Activated T-cell treated with anti-CD3 and anti-CD28 coated beads for 4 hours (primary cell): ENCODE results near the gene NID1.
"Not testable (repeated sequence)": the region's sequence is repeated elsewhere in the genome, so short reads cannot be mapped to it uniquely, and the experiment has no call there.

Experiments used
- DNase-seq: peaks from one replicate; pipeline ENCODE4 v3.0.0-alpha.2; 2020

NID1 gene

DNA sequence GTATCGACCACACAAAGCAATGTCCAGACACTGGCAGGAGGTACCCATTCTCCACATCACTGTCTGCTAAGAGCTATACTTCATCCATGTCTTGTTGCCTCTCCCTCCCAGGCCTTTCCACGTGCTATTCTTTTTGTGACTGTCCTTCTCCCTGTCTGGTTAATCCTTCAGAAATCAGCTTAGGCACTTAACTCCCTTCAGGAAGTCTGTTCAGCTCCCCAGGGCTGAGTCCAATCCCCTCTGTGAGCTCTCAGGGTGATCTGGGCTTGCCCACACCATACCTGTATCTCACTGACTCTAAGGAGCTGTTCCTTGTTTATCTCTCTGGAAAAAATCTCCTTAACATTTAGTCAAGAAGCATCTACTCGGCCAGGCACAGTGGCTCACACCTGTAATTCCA, 69.4 kb downstream of the NID1 start:
- DNase-seq, result no peak

DNA sequence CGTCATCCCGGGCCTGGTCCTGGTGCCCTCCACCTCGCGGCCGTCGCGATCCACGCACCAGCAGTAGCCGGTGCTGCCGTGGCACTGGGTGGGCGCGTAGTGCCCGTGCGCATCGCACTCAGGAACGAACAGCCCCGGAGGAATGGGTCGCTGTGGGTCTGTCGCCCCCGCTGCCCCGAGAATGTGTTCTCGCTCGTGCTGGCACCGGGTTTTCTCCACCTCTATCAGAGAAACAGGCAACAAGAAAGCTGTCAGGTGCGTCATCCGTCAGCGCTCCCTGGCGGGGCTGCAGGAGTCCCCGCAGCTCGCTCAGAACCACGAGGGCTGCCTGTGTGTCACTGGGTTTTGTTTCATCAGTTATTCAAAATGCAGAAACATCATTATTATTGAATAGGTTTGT, 71.2 kb downstream of the NID1 start:
- no peak for DNase-seq

DNA sequence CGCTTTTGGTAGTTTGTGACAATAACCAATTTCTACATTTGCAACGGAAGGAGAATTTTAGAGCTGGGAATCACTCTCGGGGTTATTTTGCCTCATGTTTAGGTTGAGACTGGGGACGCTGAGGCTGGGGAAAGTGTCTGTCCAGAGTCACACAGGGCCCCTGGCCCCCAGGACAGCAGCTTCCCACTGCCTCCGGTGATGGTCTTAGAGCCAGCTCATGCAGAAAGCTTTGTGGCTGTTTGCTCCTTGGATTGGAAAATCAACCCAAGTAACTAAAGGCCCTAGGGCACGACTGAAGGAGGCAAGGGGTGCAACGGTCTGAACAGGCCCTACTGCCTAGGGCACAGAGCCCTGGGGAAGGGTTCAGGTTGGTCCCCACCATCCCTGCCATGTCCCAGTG, 72.0 kb downstream of the NID1 start:
- DNase-seq, result no peak

DNA sequence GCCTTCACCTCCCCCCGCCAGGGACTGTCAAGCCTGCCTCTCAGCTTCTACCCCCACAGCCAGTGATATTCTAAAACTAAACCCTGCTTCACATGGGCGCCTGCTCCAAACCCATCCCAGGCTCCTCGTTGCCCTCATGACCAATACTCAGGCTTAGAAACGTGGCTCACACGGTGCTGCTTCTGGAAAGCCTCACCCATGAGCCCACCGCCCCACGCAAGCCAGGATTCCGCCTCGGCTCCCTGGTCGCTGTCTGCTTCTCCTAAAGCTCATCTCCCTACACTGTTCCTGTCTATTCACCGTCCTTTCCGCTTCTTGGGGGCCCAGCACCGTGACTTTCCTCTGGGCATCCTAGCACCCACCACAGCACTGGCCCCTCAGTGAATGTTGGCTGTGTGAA, 72.5 kb downstream of the NID1 start:
- no peak for DNase-seq

DNA sequence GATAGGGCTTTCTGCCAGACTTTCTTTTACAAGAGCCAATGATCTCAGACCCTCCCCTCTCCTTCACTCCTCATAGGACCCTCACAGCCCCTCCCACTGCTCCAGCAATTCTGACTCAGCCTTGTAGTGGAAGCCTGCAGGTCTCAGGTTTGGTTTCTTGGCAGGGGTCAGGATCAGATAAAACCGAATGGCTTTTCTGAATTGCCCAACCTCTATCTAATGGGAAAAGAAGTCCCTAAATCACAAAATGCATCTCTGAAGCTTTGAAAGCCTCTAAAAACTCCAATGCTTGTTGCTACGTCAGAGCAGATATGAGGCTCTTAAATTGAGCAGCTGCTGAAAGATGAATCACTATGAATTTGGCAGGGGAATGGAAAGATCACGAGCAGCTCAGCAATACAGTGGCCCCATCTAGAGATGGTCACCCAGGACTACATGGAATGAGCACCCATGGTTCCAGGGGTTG, 74.5 kb downstream of the NID1 start:
- no peak for DNase-seq

DNA sequence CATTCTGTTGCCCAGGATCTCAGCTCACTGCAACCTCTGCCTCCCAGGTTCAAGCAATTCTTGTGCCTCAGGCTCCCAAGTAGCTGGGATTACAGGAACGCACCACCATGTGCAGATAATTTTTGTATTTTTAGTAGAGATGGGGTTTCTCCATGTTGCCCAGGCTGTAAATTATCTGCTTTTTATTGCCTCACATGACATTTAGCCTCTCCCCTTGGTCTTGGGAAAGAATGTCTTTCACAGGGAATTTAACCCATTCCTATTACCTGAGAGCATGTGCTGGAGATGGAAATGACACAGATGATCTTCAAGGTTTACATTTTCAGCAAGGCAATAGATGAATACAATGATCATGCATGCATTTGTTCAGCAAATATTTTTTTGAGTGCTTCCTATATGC, 75.8 kb downstream of the NID1 start:
- no peak for DNase-seq

DNA sequence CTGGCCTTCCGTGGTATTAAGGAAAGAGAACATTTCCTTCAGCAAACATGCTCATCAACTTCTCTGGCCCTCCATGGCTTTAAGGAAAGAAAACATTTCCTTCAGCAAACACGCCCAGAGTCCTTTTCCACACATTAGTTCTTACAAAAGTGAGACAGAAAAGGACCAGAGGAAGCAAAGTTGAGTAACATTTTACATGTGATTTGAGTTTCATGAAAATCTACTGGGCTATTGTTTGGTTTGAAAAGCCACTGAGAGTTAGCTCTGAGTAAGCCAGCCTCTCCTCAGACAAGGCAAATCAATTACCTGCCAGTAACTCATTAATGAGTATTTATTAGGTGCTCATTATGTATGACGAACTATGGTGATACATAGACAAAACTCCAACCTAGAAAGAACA, 78.0 kb downstream of the NID1 start:
- DNase-seq, result no peak

DNA sequence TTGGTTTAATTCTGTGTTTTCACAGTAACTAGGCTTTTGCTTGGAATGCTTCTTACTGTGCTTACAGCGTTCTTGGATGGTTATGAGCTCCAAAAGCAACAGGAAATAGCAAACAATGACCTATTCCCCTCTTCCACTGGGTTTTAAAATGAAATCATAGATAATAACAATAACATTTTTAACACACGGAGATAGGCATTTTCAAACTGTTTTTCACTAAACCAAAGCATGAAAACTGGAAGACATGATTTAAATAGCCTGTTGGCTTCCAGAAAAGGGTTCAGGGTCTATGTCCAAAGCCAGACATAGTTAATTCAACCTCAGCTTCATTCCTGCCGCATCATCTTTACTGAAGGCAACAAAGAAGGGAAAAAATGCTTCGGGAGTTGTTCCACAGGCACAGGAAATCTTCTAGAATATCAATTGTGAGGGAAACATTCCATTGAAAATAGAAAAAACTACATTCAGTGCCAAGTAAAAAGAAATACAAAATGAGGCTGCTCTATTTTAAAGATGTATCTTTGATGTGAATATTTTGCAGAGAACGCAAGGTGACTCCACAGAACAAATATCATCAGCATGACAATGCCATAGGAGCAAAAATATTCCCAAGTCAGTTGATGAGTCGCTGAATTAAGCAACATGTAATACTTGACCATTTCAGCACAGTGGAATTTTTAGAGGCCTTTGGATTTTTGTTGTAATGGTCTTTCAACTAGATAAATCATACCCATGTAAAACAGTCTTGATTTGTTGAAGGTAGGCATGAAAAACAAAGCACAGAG, 80.7 kb downstream of the NID1 start:
- DNase-seq, result no peak

DNA sequence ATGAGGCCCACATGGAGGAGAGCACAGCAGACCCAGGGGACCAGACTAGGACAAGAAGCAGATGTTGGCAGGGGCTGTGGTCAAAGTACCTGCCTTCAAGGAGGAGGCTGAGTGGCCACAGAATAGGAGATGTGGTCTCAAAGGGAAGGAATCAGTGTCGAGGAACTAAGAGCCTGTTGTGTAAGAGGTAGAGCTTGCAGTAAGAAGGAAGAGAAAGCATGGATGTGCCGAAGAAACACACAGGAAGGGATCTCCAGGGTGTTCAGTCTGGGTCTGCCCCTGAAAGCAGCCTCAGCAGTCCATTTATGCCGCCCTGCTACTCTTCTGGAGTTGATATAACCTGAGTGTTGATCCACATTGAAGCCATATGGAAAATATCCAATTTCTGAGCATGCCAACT, 83.9 kb downstream of the NID1 start:
- DNase-seq, result no peak

DNA sequence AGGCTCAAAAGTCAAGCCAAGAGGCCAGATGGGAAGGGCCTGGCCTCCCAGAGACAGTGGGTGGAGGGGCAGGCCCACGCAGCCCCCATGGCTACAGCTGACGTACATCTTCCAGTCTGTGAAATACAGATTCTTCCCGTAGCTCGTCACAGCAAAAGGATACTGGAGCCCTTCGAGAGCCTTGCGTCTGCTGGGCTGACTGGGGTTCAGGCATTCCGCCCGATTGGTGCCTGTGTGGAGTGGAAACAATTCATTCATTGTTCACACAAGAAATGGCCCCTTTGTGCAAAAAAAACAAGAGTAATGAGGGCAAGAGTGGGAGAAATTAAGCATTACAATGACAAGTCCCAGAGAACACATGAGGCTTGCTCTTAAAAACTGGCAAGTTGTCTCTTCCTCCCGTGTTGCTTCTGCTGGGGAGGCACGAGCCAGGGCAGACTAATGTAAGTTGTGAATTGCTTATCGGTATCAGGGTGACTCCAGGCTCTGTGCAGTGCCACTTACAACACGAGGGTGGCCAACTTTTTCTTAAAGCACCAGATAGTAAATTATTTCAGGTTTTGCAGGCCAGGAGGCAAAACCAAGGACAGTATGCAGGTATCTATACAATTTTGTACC, 85.1 kb downstream of the NID1 start:
- DNase-seq, result no peak

DNA sequence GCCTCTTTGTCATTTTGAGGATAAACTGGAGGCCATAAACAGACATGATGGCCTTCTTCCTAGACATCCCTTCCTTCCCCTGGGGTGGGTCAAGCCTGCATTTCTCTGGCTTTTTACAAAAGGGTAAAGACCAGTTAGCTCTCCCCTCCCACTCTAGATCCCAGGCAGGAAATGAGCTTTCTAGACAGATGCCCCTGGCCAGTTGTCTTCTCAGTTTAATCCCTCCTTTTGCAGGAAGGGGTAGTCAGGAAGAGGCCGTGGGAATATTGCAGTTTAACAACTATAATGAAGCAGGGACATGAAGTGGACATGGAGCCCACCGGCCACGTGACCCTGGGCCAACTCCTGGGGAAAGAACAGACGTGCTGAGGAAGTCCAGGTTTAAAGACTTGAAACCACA, 85.7 kb downstream of the NID1 start:
- DNase-seq, result no peak

DNA sequence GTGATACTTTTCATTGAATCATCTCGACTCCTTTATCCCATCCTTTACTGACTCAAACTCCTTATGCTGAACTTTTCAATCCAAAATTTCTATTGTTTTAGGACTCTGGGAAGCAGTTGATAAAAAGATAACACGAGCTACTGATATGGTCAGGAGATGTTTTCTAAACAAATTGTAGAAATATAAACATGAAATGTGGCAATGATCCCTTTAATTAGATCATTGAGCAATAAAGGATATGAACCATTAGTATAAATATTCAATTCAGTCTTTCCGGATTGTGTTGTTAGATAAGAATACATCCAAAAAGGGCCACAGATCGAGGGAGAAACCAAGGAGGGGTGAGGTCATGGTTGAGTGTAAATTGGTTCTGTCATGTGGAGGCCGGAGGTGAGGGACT, 88.4 kb downstream of the NID1 start:
- DNase-seq, result no peak

DNA sequence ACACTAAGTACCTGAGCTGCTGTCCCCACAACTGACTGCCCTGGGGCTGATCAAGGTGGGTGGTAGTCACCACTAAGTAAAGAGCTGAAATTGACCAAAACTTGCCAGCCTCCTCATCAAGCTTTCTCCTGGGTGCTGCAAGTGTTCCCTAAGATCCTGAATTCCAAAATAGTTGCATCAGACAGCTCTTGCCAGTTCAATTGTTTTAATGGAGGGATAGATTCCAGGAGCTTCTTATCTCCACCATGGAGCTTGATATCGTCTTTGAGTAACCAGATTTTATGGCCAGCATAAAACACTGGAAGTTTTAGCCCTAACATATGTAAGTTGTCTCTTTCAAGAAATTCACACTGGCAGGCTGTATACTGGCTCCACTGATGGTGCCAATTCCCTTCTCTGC, 90.3 kb downstream of the NID1 start:
- DNase-seq, result no peak

DNA sequence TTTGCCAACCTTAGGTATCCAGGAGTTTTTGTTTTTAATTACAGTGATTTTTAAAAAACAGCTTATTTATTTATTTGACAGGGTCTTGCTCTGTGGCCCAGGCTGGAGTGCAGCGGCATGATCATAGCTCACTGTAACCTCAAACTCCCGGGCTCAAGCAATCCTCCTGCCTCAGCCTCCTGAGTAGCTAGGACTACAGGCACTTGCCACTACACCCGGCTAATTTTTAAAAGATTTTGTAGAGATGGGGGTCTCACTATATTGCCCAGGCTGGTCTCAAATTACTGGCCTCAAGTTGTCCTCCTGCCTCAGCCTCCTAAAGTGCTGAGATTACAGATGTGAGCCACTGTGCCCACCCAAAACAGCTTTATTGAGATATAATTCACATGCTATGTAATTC, 92.2 kb downstream of the NID1 start:
- not testable (repeated sequence) for DNase-seq

DNA sequence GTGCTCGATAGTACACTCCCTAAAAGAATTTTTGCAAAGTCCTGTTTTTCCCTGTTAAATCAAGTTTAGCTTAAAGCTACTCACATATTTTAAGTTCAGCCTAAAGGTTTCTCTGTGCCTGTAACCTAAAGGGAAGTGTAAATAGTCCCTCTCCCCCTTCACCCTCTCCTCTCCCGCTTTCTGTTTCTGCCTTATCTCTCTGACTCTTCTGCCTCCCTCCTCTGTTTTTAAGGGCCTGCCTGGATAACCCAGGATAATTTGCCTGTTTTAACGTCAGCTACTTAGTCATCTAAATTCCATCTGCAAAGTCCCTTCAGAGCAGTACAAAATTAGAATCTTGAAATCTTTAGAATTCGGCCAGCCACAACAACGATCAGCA, 92.6 kb downstream of the NID1 start:
- DNase-seq, result no peak

DNA sequence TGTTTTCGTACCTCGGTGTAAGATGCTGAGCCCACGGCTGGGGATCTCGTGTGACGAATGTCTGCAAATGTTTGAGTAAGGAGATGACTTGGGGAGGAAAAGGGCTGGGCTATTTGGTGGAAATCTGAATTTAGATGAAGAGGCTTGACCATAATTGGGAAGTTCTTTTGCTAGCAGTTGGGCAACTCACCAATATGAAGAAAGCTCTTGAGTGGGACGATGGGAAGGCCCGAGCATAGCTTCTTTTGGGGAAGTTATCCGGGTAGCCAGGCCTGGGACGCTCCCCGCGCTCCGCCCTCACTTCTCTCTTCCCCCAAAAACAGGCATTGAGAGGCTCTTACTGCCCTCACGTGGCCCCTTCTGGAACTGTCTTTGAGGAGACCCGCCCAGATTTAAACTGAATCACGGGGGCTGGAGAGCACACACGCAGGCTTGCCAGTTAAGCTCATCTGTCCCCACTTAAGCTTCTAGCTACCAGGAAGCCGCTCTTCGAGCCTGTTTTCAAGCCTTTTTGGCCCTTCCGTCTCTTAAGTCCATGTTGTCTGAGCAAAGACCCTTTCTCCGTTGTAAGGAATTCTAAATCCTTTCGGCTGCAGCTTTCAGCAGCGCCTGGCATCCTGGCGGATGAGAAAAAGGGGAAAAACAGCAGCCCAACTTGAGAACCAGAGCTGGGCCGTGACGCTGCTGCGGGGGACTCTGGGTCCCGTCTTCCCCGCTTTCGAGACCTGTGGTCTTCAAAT, 93.1 kb downstream of the NID1 start:
- DNase-seq, result peak; percentile 89

DNA sequence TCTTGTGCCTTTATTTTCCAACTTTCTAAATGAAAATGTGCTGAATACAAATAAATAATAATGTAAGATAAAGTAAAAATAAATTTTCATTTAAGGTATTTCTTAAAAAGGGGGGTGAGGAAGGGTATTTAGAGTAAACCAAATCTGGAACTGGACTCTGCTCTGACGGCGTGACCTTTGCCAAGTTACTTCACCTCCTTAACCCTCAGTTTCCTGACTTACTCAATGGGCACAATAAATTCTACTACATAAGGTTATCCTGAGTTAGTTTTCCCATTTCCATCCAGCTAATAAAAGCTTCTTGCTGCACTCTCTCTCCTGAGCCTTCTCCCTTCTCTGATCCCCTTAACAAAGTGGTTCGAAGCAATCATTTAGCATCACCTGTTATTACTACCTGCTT, 93.9 kb downstream of the NID1 start:
- DNase-seq, result no peak

DNA sequence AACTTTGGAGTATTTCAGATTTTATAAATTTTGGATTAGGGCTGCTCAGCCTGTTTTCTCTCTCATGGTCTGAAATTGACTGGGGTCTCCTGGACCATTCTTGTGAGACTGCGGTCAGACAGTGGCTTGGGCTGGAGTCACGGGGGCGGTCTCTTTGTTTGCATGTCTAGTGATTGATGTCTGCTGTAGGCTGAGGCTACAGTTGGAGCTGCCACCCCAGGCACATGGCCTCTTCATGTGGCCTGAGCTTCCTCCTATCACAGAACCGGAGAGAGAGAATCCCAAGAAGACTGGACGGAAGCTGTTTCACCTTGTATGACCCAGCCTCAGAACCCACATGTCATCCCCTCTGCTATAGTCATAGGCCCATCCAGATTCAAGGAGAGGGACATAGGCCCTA, 96.1 kb downstream of the NID1 start:
- no peak for DNase-seq

DNA sequence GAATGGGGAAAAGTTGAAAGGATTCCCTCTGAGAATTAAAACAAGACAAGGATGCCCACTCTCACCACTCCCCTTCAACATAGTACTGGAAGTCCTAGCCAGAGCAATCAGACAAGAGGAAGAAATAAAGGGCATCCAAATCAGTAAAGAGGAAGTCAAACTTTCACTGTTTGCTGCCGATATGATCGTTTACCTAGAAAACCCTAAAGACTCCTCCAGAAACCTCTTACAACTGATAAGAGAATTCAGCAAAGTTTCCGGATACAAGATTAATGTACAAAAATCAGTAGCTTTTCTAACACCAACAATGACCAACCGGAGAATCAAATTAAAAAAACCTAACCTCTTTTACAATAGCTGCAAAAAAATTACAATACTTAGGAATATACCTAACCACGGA, 98.8 kb downstream of the NID1 start:
- not testable (repeated sequence) for DNase-seq

DNA sequence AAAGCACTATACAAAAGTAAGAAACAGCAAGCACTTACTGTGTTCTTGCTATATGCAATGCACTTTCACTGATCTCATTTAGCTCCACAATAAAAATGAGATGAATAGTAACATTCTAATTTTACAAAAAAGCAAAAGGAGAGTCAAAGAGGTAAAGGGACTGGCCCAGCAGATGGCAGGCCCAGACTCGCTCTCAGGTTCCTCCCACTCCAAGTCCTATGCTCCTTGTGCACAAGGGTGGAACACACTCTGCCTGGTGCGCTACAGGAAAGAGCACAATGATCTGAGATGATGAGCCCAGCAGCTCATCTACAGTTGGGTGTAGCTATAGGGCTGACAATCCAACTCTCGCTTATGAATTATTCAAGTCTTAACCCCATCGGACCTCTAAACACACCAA, 104.1 kb downstream of the NID1 start:
- DNase-seq, result no peak

DNA sequence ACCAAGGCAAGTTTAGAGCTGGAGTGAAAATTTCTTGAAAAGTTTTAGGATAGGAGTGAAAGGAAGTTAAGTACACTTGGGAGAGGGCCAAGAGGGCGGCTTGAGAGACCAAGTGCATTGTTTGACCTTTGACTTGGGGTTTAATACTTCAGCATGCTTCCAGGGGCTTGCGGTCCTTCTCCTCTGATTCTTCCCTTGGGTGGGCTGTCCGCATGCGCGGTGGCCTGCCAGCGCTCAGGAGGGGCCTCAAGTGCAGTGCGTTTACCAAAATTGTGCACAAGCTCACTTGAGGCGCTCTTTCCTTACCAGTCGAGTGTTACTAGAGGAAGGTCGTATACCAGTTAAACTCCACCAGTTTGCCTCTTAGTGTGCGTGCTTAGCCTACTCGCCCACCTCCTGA, 106.9 kb downstream of the NID1 start:
- no peak for DNase-seq

DNA sequence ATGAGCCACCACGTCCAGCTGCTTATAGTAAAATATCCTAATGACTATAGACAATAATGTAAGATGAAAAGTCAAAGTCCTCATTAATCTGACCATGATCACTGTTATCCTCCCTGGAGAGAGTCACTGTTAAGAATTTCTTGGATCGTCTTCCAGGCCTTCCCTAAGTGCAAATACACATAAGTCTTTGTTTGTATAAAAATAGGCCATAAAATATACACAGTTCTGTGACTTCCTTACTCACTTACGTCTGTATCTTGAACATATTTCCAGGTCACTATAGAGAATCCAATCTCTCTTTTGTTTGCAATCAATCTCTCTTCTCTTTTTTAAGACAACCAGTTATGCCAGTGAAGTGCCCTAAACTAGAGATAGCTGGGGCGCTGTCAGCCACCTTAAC, 109.1 kb downstream of the NID1 start:
- no peak for DNase-seq

DNA sequence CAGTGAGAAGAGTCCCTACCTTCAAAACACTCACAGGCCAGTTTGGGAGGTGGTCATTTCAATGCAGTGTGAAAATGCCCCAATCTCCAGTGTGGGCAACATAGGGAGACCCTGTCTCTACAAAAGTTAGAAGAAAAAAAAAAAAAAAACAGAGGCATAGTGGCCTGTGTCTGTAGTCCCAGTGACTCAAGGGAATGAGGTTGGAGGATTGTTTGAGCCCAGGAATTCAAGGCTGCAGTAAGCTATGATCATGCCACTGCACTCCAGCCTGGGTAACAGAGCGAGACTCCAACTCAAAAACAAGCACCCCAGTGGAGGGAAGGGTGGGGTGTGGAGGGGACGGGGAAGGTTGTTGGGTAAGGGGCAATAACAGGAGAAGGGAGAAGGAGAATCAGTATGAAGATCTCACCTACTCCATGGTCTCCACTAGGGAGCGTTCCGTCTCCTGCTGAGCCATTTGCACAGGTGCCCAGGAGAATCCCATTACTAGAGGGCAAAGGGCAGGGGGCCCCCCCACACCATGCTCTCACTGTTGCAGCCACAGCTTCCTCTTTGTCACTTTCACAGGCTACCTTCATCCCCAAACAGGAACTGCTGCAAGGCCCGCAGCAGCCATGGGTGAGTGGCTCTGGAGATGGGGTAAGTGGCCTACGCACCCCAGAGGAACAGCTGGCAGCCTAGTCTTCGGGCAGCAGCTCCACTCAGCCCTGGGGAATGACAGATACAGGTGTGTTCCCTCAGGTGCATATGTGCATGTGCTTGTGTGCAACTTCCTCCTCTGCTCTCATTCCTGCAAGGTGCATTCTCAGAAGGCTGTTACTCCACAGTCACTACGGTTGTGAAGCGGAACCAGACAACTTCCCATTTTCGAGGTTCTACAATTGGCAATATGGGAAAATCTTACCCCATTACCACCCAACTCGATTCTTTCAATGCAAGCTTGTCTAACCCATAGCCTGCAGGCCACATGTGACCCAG, 110.3 kb downstream of the NID1 start:
- no peak for DNase-seq
